Measurements from ENCODE around the gene EPN1.
"Not testable (repeated sequence)": the region's sequence is repeated elsewhere in the genome, so short reads cannot be mapped to it uniquely, and the experiment has no call there.

Gene EPN1

DNA sequence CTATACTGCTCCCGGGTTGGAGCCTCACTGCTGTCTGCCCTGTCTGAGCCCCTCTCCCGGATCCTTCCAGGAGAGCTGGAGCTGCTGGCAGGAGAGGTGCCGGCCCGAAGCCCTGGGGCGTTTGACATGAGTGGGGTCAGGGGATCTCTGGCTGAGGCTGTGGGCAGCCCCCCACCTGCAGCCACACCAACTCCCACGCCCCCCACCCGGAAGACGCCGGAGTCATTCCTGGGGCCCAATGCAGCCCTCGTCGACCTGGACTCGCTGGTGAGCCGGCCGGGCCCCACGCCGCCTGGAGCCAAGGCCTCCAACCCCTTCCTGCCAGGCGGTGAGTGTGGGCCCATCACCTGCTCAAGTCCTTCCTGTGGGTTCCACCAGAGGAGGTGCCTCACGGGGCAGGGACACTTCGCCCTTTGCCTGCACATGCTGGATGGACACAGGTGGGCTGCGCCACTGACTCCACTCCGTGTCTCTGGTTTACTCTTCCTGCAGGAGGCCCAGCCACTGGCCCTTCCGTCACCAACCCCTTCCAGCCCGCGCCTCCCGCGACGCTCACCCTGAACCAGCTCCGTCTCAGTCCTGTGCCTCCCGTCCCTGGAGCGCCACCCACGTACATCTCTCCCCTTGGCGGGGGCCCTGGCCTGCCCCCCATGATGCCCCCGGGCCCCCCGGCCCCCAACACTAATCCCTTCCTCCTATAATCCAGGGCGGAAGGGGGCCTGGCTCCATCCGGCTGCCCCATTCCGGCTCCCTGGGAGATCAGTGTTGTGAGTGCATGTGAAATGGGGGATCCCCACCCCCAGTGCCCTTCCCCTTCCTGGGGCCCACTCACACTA lies 19.8 kb downstream of the EPN1 start:
- no peak for DNase-seq

DNA sequence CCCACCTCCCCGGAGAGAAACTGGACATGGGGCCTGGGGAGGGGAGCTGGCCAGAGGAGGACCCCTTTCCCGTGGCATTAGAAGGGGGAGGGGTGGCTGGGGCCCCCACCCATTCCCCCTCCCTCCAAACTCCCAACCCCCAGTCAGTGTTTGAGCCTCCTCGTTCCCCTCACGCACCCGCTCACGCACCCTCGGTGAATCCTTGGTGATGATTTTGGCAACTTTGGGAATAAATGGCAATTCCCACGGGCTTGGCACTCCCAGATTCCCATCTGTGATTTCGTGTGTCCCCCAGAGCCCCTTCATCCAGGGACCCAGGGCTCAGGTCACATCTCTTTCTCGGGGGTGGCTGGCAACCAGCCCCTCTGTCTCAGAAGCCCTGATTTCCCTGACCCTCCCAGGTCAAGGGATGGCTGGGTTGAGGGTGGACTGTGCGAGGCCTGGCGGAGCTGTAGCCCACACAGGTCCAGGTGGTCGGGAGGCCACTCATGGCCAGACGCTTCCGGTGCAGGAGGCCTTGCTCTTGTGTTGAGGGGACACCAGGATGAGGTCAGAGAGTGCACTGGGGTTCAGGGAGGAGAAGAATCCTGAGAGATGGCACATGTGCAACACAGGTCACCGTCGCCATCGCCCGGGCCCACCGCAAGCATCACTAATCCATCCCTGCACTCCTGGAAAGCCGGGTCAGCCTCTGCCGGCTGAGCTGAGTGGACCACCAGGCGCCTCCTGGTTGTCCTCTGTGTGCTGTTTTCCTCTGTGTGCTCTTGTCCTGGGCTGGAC lies 20.7 kb downstream of the EPN1 start:
- no peak for DNase-seq

DNA sequence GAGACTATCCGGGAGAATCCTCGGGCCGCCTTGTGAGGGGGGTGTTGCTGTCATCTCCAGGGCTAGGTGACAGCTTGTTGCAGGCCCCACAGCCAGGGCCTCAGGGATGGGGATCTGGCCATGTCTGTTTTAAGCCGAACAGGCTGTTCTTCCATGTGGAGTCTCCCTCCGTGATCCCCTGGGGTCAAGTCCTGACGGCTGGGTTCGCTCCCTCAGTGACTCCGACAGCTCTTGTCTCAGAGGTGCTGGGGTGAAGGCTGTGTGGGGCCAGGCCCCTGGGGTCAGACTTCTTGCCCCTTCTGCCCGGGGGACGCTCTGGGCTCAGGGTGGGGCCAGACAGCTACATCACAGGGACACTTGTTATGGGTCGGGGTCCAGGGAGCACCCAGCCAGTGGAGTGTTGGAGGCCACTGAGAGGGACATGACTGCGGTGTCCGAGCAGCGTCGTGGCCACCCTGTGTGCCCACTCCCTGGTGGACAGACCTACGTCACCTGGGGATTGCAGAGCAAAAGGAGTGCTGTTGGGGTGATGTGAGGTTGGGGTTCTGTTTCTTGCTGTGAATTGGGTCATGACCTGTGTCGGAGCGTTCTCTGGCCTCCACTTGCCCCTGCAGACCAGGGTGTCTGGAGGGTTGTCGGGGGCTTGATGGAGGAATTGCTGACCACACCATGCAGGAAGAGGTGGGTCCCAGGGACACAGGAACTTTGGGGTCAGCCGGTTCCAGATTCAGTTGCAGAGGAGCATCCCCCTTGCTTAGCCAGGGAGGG lies 21.5 kb downstream of the EPN1 start:
- no peak for DNase-seq

DNA sequence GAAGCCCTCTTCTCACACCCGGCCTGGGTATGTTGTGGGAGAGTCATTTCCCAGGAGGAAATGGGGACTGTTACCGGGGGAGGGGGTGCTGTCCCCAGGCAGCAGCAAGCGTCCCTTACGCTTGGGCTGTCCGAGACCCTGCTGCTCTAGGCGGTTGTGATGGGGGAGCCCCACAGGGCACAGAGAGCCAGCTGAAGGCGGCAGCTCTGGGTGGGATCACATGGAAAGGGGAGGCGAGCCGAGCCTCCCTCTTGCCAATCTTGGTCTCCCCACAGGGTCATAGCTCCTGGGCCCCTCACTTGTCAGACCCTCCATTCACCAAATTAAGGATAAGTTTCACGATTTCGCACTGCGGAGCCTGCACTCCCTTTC lies 22.0 kb downstream of the EPN1 start:
- DNase-seq: no peak

DNA sequence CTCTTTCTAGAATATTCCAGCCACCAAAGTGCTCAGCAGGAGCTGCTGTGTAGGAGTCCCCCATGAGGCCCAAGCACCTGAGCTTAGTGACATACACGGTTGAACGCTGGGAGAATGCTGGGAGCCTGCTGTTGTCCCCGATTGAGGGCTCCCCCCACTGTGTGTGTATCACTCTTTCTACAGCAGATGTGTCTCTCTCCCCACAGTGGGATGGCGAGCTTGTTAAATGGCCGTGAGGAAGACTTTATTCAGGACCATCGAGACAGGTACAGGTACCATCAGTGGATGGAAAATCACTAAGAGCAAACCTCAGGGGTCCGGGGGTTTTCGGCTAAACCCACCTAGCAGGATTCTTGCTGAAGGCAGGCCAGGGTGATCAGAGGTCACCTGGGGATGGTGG lies 22.7 kb downstream of the EPN1 start:
- DNase-seq: no peak

DNA sequence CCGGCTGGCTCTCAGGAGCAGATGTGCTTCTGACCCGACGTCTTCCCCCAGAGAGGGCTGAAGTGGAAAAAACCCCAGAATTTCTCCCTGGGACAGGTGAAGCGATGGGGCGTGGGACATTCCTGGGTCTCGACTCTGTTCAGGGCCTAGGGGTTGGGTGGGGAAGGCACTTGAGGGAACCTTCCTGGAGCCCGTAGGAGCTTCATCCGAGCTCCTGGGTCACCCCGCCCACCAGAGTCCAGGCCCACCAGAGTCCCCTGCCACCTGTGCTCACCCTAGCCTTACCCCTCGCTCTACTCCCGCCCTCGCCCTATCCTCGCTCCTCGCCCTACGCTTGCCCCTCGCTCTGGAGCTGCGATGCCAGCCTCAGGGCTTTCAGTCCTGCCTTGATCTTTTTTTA lies 23.2 kb downstream of the EPN1 start:
- DNase-seq: no peak

DNA sequence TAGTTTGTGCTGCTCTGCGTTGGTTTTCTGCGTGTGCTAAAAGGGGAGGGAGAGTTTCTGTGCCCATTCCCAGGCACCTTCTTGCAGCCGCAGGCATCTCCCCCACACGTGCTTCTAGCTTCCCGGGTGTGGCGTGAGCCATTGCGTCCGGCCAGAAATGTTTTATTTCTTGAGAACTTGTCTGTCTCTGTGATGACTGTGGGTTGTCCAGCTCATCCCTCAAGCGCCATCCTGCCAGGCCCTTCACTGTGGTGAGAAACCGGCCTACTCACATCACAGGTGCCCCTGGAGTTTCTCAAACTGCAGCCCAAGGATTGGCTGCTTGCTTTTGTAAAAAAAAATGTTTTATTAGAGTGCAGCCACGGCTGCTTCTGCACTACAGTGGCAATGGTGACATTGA lies 24.2 kb downstream of the EPN1 start:
- no peak for DNase-seq

DNA sequence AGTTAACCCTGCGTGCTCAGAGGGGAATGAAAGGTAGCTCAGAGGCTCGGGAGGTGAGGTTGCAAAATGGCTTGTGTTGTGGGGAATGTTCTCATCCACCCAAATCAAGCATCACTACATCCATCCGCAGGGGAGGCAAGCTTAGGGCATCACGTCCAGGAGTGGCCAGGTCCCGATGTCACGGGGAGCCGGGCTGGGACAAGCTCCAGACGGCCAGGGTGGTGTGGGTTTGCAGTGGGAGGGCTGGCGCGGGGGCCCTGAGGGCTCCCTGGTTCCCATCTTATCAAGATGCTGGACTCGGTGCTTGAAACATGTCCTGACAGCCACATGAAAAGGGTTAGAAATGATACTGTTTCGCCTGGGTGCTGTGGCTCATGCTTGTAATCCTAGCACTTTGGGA lies 25.8 kb downstream of the EPN1 start:
- DNase-seq: no peak

DNA sequence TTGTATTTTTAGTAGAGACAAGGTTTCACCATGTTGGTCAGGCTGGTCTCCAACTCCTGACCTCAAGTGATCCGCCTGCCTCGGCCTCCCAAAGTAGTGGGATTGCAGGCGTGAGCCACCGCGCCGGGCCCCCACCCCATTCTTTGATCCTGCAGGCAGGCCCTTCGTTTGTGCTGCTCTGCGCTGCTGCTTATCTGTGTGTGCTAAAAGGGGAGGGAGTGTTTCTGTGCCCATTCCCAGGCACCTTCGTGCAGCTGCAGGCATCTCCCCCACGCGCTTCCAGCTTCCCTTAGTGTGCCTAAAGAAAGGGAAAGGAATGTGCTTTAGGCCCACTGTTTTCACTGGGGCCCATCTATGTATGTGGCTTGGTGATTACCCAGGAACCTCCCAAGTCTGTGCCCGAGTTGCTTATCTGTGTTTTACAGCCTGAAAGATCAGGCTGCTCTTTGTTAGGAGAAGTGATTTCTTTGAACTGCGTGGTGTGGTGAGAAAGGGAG lies 27.2 kb downstream of the EPN1 start:
- DNase-seq: no peak

DNA sequence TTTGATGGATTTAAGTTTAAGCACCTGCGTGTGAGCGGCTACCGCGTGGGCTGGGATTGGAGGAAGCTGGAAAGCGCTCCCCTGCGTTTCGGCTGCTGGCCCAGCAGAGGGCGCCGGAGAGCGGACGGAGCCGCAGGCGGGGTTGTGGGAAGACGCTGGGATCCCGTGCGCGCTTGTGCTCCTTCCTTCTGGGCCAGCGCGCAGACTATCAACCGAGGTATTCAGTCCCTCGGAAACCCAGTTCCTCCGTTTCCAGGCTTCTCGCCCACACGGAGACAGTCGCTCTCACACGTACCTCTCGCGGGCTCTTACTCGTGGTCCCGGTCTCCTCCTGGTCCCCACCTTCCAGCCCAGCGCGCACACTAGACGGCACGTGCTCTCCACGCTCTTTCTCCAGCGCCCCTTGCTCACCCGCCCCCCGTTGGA lies 28.8 kb downstream of the EPN1 start:
- DNase-seq: no peak

DNA sequence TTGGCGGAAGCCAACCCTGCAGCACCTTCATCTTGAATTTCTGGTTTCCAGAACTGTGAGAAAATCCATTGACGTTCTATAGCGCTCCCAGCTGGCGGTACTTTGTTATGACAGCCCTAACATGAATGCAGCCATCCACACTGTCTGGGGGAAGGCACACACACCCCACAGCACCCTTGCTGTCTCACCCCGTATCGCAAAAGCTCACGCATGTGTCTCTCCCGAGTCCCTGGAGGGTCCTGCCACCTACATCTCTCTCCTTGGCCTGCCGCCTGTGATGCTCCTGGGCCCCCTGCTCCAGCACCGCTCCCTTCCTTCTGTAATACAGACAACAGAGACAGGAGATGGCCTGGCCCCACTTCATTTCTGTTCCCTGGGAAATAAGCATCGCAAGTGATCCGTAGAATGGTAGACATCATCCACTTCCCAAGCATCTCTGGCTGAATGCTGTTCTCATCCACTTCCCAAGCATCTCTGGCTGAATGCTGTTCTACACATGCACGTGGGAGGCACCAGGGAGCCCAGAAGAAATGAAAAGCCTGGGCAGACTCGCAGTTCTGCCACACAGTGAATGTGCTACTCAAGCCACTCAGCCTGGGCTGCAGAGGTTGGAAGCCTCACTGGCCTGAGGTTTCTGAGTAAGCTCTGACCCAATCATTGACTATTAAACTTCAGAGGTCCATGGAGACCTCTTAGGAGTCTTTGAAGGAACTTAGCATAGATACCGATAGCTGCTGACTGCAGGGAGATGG lies 29.6 kb downstream of the EPN1 start:
- no peak for DNase-seq

DNA sequence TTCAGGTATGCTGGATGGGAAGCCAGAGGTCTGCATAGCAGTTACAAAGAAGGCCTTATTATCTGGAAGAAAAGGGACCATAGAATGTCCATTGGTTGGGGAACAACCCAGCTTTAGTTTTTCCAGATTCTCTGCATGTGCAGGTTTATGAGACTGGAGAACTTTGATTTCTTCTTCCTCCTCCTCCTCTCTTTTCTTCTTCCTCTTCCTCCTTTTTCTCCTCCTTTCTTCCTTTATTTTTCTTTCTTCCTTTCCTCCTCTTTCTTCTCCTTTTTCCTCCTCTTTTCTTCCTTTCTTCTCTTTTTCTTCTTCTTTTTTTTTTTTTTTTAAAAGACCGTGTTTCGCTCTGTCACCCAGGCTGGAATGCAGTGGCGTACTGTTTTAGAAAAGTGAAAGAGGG lies 30.9 kb downstream of the EPN1 start:
- DNase-seq: no peak

DNA sequence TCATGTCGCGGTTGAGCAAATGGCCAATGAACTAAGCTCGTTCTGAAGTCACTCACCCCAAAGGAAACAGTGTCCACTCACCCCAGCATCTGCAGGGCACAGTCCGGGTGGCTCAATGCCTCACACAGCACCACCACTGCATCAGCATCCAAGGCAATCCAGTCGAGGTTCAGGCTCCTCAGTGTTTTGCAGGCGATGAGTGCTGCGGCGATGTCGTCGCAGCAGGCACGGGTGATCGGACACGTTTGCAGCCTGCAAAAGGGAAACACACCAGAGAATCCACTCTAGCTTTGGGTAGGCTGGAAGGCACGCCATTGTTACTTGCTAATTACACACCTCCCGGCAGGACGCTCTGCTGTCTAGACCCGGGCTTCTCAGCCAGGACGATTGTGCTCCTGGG lies 36.7 kb downstream of the EPN1 start:
- no peak for DNase-seq

DNA sequence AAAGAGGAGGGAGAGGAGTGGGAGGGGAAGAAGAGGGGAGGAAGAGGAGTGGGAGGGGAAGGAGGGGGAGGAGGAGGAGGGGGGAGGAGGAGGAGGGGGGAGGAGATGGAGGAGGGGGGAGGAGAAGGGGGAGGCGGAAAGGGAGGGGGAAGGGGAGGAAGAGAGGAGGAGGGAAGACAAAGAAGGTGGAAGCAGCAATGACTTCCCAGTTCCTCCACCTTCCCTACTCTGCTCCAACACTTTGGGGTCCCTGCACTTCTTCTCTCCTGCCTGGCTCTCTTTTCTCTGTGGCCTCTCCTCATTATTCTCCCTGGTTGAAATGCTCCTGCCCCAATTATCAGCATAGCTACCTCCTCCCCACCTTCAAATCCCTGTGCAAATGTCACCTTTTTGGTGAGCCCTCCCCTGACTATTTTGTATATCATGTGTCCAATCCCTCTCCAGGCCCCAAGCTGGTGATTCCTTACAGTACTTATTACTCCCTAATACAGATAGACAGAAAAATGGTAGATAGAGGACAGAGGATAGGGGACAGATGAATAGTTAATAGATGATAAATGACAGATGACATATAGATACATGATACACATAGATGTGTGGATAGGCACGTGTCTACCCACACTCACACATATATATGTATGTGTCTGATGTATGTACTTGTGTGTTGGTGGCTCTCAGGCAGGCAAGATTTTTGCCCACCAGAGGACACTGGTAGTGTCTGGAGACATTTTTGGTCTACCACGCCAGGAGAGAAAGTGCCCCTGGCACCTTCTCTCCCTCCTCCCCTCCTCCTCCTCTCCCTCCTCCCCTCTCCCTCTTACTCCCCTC lies 38.0 kb downstream of the EPN1 start:
- no peak for DNase-seq

DNA sequence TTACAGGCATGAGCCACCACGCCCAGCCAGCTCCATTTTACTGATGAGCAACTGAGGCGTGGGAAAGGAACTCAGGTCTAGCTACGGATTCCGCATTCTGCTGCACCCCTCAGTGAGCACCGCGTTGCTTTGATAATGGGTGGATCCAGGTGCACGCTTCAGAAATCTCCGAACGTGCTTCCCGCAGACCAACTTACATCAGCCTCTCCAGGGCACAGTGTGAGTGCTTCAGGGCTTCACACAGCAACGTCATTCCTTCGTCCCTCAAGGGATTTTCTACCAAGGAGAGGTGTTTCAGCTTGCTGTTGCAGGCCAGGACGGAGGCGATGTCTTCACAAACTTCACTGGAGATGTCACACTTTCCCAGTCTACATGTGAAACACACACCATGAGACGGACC lies 41.5 kb downstream of the EPN1 start:
- DNase-seq: no peak

DNA sequence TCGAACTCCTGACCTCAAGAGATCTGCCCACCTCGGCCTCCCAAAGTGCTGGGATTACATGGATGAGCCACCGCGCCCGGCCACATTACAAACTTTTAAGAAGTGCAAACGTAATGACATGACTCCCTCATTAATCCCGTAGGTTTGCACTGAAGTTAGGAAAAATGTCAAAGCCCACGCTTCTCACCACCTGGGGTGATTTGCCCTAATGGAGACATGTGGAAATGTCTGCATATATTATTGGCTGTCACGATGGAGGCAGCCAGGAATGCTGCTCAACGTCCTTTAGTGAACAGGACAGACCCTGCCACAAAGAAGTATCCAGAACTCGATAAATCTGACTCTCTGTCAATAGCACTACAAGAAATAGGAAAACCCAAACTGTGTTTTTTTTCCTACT lies 42.2 kb downstream of the EPN1 start:
- no peak for DNase-seq

DNA sequence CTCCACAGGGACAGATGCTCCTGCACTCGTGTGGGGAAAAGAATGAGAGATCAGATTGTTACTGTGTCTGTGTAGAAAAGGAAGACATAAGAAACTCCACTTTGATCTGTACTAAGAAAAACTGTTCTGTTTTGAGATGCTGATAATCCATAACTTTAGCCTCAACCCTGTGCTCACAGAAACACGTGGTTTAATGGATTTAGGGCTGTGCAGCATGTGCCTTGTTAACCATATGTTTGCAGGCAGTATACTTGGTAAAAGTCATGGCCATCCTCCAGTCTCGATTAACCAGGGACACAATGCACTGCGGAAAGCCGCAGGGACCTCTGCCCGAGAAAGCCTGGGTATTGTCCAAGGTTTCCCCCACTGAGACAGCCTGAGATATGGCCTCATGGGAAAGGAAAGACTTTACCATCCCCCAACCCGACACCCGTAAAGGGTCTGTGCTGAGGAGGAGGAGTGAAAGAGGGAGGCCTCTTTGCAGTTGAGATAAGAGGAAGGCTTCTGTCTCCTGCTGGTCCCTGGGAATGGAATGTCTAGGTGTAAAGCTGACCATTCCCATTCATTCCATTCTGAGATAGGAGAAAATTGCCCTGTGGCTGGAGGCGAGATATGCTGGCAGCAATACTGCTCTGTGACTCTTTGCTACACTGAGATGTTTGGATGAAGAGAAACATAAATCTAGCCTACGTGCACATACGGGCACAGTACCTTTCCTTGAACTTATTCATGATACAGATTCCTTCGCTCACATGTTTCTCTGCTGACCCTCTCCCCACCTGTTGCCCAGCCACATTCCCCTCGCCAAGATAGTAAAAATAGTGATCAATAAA lies 43.1 kb downstream of the EPN1 start:
- not testable (repeated sequence) for DNase-seq

DNA sequence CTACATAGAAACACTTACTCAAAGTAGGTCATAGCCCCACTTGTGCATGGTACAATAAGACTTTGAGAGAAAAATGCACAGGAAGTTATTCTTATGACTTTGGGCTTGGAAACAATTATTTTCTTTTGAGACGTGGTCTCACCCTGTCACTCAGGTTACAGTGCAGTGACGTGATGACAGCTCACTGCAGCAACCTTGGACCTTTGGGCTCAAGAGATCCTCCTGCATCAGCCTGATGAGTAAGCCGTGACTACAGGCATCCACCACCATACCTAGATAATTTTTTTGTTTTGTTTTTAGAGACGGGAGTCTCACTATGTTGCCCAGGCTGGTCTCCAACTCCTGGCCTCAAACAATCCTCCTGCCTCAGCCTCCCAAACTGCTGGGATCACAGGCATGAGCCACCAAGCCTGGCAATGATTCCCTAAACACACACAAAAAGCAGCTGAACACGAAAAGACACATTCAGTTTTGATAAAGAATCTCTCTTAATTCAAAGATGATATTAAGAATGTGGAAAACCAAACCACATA lies 45.3 kb downstream of the EPN1 start:
- no peak for DNase-seq

DNA sequence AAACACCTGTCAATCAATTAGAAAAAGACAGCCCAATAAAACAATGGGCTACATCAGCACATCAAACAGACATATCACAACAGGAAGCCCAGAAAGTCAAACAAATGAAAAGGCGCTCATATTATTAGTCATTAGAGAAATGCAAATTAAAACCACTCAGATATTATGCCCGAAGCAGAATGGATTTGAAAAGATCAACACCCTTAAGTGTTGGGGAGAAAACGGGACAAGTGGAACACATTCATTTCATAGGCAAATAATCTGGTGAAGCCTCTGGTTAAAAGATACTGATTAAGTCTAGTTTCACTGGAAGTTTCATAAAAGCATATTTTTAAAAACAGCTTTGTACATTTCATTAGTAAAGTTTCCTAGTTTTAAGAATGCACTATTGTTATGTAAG lies 45.8 kb downstream of the EPN1 start:
- no peak for DNase-seq

DNA sequence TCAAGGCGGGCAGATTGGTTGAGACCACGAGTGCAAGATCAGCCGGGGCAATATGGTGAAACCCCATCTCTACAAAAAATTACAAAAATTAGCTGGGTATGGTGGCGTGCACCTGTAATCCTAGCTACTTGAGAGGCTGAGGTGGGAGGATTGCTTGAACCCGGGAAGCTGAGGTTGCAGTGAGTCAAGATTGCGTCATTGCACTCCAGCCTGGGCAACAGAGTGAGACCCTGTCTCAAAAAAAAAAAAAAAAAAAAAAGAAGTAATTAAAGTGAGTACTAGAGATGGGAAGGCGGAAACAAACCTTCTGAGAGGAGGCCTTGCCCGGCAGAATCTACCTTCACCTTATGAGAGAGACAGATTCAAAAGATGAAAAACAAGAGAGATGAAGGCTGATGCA lies 48.5 kb downstream of the EPN1 start:
- no peak for DNase-seq

DNA sequence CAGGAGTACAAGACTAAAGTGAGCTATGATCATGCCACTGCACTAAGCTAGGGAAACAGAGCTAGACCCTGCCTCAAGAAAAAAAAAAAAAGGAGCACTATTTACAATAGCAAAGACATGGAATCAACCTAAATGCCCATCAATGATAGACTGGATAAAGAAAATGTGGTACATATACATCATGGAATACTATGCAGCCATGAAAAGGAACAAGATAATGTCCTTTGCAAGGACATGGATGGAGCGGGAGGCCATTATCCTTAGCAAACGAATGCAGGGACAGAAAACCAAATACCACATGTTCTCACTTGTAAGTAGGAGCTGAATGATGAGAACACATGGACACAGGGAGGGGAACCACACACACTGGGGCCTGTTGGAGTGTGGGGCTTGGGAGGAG lies 55.4 kb downstream of the EPN1 start:
- DNase-seq: not testable (repeated sequence)

Measured in cerebellar nuclear complex (tissue), 1 donor.